ENCODE data around the gene ARHGAP23. TPM values are rescaled to one million over a fixed set of nuclear protein-coding genes. Genes with fewer than 3 reads are reported as not detected.

Gene ARHGAP23
- total RNA-seq, 1 experiment from 2014 or later: 31.7 TPM

- DNase-seq (ENCODE audit: low read depth): no peak
Observed at GRCh38 chr17:38440614-38441397, 12.5 kb downstream of the ARHGAP23 start.

- no peak for DNase-seq (ENCODE audit: low read depth)
Observed at GRCh38 chr17:38441429-38442061, 13.3 kb downstream of the ARHGAP23 start.

- DNase-seq (ENCODE audit: low read depth): no peak
Observed at GRCh38 chr17:38442548-38442947, 14.3 kb downstream of the ARHGAP23 start.

DNA sequence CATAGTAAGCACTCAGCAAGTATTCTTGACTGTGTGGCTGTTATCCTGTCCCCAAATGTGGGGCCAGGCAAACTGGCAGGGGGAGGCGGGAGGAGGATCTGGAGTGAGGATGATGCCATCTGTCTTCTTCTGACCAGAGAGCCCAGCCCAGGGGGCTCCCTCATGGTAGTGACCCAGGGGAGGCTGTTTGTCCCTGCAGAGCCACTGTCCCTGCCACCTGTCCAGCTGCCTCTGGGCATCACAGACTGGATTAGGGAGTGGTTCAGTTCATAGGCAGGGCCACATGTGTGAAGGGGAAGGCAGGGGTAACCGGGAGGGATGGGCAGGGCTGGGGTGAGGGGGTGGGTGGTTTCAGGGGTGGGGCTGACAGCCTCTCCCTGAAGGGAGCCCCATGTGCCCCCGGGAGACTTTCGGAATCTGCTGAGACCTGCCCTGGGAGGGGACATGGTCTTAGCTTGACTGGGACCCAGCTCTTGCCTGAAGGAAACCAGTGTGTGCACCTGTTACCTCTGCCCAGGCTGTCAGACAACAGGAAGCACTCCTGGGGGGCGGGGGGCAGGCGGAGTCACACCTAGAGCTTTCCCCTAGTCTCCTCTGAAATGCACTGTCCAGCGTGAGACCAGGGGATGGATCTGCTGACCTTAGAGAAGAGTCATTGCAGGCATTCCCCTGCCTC is 15.2 kb downstream of the ARHGAP23 start:
- no peak for DNase-seq (ENCODE audit: low read depth)

DNA sequence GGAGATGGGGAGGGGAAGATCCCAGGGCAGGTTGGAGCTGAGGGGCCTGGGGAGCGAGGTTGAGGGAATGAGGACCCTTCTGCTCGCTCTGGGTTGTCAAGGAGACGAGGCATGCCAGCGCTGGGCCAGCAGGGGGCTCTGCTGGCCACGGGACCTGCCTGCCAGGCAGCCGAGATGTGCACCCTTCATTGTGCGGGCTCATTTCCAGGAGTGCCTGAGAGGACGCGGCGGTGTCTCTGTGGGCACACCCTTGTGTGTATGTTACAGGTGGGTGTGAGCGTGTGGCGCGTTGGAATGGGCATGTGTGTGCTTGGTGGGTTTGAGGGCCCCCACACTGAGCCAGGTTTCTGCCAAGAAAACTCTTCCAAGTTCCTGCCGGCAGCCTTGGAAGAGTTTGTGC is 15.9 kb downstream of the ARHGAP23 start:
- peak; percentile 42 for DNase-seq (ENCODE audit: low read depth)

GRCh38 chr17:38447502-38448085 is 19.3 kb downstream of the ARHGAP23 start:
- peak; percentile 35 for DNase-seq (ENCODE audit: low read depth)

- no peak for DNase-seq (ENCODE audit: low read depth)
Observed at GRCh38 chr17:38448208-38448771, 20.0 kb downstream of the ARHGAP23 start.

DNA sequence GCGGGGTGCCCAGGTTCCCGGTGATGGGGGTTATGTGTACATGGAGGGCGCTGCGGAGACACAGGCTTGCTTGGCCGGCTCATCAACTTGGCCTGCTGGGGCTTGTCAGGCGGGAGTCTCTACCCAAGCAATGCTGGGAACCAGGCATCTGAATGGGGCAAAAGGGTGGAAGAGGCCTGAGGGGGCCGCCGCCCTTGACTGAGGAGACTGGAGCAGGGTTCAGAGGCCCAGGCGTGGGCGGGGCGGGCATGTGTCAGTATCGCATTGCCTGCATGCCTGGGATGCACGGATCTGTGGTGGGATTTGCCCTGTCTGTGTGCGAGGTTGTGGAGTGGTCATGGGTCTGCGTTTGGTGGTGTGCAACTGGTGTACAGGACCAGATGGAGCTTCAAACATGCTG is 21.1 kb downstream of the ARHGAP23 start:
- no peak for DNase-seq (ENCODE audit: low read depth)

DNA sequence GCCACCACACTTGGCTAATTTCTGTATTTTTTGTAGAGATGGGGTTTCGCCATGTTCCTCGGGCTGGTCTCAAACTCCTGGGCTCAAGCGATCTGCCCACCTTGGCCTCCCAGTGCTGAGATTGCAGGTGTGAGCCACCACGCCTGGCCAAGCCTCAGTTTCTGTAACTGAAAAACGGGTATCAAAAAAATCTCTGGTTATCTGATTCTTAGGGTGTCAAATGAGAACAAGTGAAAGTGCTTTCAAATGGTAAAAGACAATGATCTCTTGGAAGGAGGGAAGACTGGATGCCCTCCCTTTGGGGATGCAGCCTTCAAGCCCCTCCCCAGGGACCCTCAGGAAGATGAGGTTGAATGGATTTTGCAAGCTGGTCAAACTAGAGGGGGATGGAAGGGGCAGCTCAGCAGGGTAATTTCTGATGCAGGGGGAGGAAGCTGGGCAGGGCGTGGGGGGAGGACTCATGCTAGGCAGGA is 22.3 kb downstream of the ARHGAP23 start:
- no peak for DNase-seq (ENCODE audit: low read depth)

GRCh38 chr17:38451030-38451839 is 23.0 kb downstream of the ARHGAP23 start:
- DNase-seq (ENCODE audit: low read depth): peak; percentile 49

GRCh38 chr17:38451840-38452529 is 23.7 kb downstream of the ARHGAP23 start:
- peak; percentile 68 for DNase-seq (ENCODE audit: low read depth)

GRCh38 chr17:38452719-38453118 is 24.5 kb downstream of the ARHGAP23 start:
- DNase-seq (ENCODE audit: low read depth): no peak

- DNase-seq (ENCODE audit: low read depth): peak; percentile 60
Observed at GRCh38 chr17:38453951-38454421, 25.7 kb downstream of the ARHGAP23 start.

GRCh38 chr17:38454532-38454931 is 26.3 kb downstream of the ARHGAP23 start:
- peak; percentile 93 for DNase-seq (ENCODE audit: low read depth)

DNA sequence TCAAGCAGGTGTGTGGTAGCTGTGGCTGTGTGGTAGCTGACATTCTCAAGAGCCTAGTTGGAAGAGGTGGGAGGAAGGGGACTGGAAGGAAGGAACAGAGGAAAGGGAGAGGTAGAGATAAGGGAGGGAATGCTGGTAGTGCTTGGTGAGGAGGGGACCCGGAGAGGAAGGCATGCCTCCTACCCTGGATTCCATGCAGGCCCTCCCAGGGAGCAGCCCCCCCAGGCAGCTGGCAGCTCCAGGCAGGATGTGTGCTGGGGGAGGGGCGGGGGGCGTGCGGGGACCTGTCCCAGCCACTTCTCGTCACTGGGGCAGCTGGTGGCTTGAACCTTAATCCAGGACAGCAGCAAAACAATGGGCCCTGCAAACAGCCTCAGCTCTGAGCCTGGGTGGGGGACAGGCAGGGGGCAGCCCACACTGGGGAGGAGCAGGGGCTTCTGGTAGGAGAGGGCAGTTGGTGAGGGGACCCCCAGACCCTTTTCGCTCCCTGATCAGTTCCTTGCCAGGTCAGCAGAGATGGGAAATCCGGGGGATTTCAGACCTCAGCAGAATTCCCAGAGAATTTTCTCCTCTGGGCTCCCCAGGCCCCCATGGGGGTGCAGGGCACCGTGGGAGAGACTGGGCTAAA is 27.1 kb downstream of the ARHGAP23 start:
- no peak for DNase-seq (ENCODE audit: low read depth)

- DNase-seq (ENCODE audit: low read depth): no peak
Observed at GRCh38 chr17:38456031-38456815, 28.0 kb downstream of the ARHGAP23 start.

DNA sequence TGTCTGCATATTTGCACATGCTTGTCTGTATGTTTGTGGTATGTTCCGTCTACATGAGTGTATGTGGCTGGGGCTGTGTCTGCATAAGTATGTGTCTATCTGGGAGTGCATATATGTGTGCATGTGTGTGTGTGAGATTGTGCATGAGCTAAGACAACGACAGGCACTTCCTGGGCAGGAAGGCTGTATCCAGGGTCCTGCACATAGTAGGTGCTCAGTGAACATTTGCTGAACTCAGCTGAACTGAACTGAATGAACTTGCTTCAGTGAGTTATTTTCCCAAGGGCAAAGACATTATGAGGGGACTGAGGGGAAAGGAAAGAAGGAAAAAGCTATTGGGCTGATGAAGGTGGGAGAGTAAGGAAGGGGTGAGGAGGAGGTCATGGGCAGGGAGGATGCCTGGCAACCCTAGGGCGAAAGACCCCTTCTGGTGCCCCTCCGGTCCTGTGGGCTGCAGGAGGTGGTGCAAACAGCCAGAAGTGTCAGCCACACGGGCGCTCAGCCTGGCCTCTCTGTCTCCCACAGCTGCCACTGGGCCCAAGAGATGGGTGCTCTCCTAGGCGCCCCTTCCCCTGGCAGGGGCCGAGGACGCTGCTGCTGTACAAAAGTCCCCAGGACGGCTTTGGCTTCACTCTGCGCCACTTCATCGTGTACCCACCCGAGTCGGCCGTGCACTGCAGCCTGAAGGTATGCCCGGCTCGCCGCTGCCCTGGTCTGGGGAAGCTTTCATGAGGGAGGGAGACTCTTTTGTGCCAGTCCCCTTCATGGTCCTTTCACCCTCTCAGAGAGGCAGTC is 29.5 kb downstream of the ARHGAP23 start:
- DNase-seq (ENCODE audit: low read depth): no peak

GRCh38 chr17:38458521-38458920 is 30.3 kb downstream of the ARHGAP23 start:
- DNase-seq (ENCODE audit: low read depth): no peak

All from LHCN-M2 (cell line).